DOHH2 (cell line): ENCODE data around the gene IGF1R.

Experiments
- H3F3A ChIP-seq: fragments of 200-600 bp; sonication (generic), shearing (Covaris generic); 2 replicates; pipeline ENCODE4 v1.6.0; 2016; ENCODE audit warnings: antibody characterized with exemption, mild to moderate bottlenecking; ENCODE audit not compliant: control insufficient read depth, insufficient read depth
- H3K27ac ChIP-seq: fragments of 200-600 bp; sonication (generic); 2 replicates; pipeline ENCODE4 v1.5.1; 2014; ENCODE audit warnings: low read depth, mild to moderate bottlenecking, low read length, moderate library complexity
- H3K27me3 ChIP-seq: fragments of 200-600 bp; sonication (generic); 2 replicates; pipeline ENCODE4 v1.6.1; 2014; ENCODE audit warnings: mild to moderate bottlenecking, low read length, mixed read lengths; ENCODE audit not compliant: control insufficient read depth
- H3K36me3 ChIP-seq: fragments of 200-600 bp; sonication (generic); 2 replicates; pipeline ENCODE4 v1.6.1; 2014; ENCODE audit warnings: mild to moderate bottlenecking, low read length, moderate library complexity, mixed read lengths; ENCODE audit not compliant: control insufficient read depth
- H3K4me1 ChIP-seq: fragments of 200-600 bp; sonication (generic); 2 replicates; pipeline ENCODE4 v1.6.1; 2014; ENCODE audit warnings: mild to moderate bottlenecking, low read length, mixed read lengths; ENCODE audit not compliant: control insufficient read depth
- H3K4me2 ChIP-seq: fragments of 200-600 bp; sonication (generic); 2 replicates; pipeline ENCODE4 v1.6.0; 2014; ENCODE audit warnings: mild to moderate bottlenecking, low read length, moderate library complexity
- H3K4me3 ChIP-seq: fragments of 200-600 bp; sonication (generic); 2 replicates; pipeline ENCODE4 v1.5.1; 2014; ENCODE audit warnings: mild to moderate bottlenecking, low read length, mixed read lengths
- H3K79me2 ChIP-seq: fragments of 200-600 bp; sonication (generic); 2 replicates; pipeline ENCODE4 v1.6.1; 2014; ENCODE audit warnings: mild to moderate bottlenecking, low read length, mixed read lengths; ENCODE audit not compliant: control insufficient read depth
- H3K9me2 ChIP-seq: fragments of 200-600 bp; sonication (generic); replicated peaks from 2 replicates; pipeline ENCODE4 v1.6.1; 2014; ENCODE audit warnings: mild to moderate bottlenecking, low read length, mixed read lengths; ENCODE audit not compliant: control insufficient read depth
- H3K9me3 ChIP-seq: fragments of 200-600 bp; sonication (generic); 2 replicates; pipeline ENCODE4 v1.6.1; 2014; ENCODE audit warnings: antibody characterized with exemption, low read length, mixed read lengths; ENCODE audit not compliant: control insufficient read depth, insufficient read depth
- H4K20me1 ChIP-seq: fragments of 200-600 bp; sonication (generic); 2 replicates; pipeline ENCODE4 v1.6.0; 2014; ENCODE audit warnings: low read depth, mild to moderate bottlenecking, antibody characterized with exemption, low read length, moderate library complexity; ENCODE audit not compliant: control insufficient read depth, insufficient read depth
- EZH2phosphoT487 ChIP-seq: fragments of 200-600 bp; sonication (generic); IDR thresholded peaks from 2 replicates; pipeline ENCODE4 v1.6.1; 2017; ENCODE audit warnings: borderline replicate concordance, mild to moderate bottlenecking, antibody characterized with exemption, low read length, moderate library complexity, mixed read lengths
- TF ChIP-seq, protein P1 (sequence below): fragments of 200-600 bp; sonication (generic); IDR thresholded peaks from one replicate; pipeline ENCODE4 v1.5.1; 2014; ENCODE audit warnings: antibody characterized with exemption, mild to moderate bottlenecking, low read depth, low read length; ENCODE audit not compliant: poor library complexity, severe bottlenecking

Gene IGF1R

DNA sequence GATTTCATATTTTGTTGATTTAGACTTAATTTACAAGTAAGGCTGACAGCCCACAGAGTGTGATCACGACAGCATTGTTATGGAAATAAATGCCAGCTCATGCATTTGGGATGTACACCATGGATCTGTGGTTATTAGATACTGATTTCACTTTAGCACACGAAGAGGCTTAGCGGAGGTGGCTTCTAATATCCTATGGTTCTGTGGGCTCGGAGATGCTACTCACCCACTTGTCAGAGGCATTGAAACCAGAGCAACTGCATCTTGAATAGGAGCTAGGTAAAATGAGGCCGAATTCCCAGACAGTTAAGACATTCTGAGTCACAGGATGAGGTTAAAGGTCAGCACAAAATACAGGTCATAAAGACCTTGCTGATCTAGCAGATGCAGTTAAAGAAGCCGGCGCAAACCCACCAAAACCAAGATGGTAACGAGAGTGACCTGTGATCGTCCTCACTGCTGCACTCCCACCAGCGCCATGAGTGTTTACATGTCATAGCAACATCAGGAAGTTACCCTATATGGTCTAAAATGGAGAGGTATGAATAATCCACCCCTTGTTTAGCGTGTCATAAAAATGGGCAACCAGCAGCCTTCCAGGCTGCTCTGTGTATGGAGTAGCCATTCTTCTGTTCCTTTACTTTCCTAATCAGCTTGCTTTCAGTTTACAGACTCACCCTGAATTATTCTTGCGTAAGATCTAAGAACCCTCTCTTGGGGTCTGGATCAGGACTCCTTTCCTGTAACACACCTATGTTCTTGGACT lies 241.8 kb downstream of the IGF1R start:
- TF ChIP-seq, protein P1, sequence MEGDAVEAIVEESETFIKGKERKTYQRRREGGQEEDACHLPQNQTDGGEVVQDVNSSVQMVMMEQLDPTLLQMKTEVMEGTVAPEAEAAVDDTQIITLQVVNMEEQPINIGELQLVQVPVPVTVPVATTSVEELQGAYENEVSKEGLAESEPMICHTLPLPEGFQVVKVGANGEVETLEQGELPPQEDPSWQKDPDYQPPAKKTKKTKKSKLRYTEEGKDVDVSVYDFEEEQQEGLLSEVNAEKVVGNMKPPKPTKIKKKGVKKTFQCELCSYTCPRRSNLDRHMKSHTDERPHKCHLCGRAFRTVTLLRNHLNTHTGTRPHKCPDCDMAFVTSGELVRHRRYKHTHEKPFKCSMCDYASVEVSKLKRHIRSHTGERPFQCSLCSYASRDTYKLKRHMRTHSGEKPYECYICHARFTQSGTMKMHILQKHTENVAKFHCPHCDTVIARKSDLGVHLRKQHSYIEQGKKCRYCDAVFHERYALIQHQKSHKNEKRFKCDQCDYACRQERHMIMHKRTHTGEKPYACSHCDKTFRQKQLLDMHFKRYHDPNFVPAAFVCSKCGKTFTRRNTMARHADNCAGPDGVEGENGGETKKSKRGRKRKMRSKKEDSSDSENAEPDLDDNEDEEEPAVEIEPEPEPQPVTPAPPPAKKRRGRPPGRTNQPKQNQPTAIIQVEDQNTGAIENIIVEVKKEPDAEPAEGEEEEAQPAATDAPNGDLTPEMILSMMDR: no peak
- TF ChIP-seq EZH2phosphoT487: no peak
- no peak overlapping the region for H3K4me3 ChIP-seq
- H3F3A ChIP-seq: no peaks in the 10 kb centered on the region
- no peaks in the 10 kb centered on the region for H3K9me2 ChIP-seq
- no peak overlapping the region for H3K4me2 ChIP-seq
- H3K9me3 ChIP-seq: no peaks in the 10 kb centered on the region
- H3K36me3 ChIP-seq: no peaks in the 10 kb centered on the region
- no peaks in the 10 kb centered on the region for H4K20me1 ChIP-seq
- H3K27ac ChIP-seq: no peak overlapping the region
- peaks cover 6% of the 10 kb centered on the region; the same call in 1 of the 2 replicates for H3K4me1 ChIP-seq
- no peaks in the 10 kb centered on the region for H3K27me3 ChIP-seq
- H3K79me2 ChIP-seq: no peaks in the 10 kb centered on the region

- Histone ChIP-seq H3K4me1 (peaks cover 6% of the 10 kb centered on the region; the same call in 1 of the 2 replicates), H3F3A (no peaks in the 10 kb centered on the region), H3K9me2 (no peaks in the 10 kb centered on the region), H3K79me2 (no peaks in the 10 kb centered on the region; the same call in 1 of the 2 replicates), H3K4me2 (no peak overlapping the region), H3K27ac (no peak overlapping the region), H3K9me3 (no peaks in the 10 kb centered on the region), H3K4me3 (no peak overlapping the region), H4K20me1 (no peaks in the 10 kb centered on the region), H3K36me3 (no peaks in the 10 kb centered on the region), H3K27me3 (no peaks in the 10 kb centered on the region)
- TF ChIP-seq EZH2phosphoT487: no peak
- TF ChIP-seq, protein P1: no peak
Observed at GRCh38 chr15:98891301-98891700, 243.0 kb downstream of the IGF1R start.

DNA sequence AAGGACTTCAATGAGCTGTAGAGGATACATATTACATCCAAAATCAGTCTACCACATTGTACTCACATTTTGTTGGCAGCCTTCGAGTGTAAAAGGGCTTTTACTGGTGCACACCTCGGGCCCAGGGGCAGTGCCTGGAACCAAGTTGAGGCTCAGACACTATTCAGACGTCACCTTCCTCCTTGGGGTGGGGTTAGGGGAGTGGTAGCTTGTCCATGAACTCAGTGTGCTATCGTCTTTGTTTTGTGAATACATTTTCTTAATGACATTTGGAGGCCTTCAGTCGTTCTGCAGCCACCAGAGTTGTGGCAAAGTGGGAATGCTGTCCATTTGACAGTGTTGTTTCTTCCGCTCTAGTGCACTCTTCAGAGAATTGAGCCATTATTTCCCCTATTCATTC lies 245.1 kb downstream of the IGF1R start:
- Histone ChIP-seq H3K9me2 (no peaks in the 10 kb centered on the region), H3K9me3 (no peaks in the 10 kb centered on the region), H3K79me2 (no peaks in the 10 kb centered on the region; the same call in 1 of the 2 replicates), H3K27me3 (no peaks in the 10 kb centered on the region), H3K4me3 (no peak overlapping the region), H3K4me1 (peaks cover 6% of the 10 kb centered on the region; the same call in 1 of the 2 replicates), H3K4me2 (no peak overlapping the region), H3K36me3 (no peaks in the 10 kb centered on the region), H3K27ac (no peak overlapping the region), H4K20me1 (no peaks in the 10 kb centered on the region), H3F3A (no peaks in the 10 kb centered on the region)
- TF ChIP-seq, protein P1: no peak
- TF ChIP-seq EZH2phosphoT487: no peak
